HG03095 (cell line): ENCODE data around the gene PAPPA2.
"Not testable (repeated sequence)": the region's sequence is repeated elsewhere in the genome, so short reads cannot be mapped to it uniquely, and the experiment has no call there.

ENCODE experiments used
- ATAC-seq: cut with Tn5 transposase; IDR thresholded peaks from one replicate; pipeline ENCODE4 v1.9.1; 2021; ENCODE audit warnings: moderate library complexity; ENCODE audit not compliant: unreplicated experiment

The PAPPA2 gene

DNA sequence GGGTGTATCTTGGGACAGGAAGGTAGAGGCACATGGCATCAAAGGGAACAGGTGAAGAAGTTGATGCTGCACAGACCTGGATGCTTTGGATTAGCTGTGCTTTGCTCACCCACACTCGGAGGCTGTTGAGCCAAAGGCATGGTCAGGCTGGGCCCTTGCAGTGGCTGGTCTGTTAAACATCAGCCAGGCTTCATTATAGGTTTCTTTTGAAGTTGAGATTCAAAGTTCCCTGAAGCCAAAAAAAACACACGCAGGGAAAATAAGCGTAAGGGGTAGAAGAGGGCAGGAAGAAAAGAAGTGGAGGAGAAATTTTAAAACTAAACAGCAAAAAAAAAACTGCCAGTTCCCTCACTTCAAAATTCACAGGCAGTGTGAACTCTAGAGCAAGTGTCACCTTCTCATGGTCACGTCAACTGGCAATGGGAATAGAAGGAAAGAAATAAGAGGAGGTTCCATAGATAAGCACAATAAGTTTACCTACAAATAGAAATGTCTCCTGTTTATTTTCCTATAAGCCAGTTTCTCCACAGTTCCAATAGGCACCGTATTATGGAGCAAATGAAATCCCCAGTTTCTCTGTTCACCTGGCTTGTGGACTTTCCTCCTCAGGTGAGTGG is 139.5 kb downstream of the PAPPA2 start:
- ATAC-seq, result no peak

DNA sequence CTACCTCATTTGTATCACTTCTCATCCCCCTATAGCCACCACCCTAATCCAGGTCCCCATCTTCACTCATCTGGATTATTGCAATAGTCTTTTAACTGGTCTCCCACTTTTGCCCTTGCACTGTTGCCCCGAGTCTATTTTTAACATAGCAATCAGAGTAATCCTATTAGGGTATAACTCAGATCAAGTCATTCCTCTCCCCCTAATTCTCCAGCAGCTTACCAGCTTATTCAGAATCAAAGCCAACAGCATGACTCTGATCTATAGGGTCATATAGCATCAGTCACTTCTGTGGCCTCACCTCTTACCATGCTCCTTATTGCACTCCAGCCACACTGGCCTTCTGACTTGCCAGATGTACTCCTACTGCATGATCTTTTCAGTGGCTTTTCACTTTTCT is 140.7 kb downstream of the PAPPA2 start:
- no peak for ATAC-seq

DNA sequence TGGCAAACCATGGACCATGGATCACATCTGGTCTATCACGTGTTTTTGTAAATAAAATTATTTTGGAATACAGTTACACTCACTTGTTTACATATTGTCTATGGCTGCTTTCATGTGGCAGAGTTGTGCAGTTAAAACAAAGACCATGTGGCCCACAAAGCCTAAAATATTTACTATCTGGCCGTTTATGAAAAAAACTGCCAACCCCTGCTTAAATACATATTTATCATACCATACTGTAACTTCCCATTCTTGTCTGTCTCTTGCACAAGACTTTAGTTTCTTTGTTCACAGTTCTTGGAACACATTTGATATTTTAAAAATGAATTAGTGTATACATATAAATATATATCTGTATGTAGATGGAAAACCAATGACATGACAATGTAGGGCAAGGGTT is 141.5 kb downstream of the PAPPA2 start:
- ATAC-seq, result no peak

DNA sequence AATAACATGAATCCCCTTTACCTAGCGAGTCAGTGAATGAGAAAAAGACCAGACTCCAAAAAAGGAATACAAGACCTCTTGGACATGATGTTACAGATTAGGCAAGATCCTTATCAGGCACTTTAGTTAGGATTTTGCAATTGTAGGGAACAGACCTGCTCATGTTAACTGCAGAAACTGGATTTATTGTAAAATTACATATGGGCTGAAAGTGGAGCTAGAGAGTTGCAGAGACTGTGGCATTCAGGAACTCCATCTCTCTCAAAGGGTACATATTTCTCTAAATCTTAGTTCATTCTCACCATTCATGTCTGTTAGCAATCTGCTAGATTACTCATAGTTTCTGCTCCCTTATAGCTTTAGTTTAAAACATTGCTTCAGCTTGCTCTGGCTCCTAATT is 142.2 kb downstream of the PAPPA2 start:
- ATAC-seq, result no peak

DNA sequence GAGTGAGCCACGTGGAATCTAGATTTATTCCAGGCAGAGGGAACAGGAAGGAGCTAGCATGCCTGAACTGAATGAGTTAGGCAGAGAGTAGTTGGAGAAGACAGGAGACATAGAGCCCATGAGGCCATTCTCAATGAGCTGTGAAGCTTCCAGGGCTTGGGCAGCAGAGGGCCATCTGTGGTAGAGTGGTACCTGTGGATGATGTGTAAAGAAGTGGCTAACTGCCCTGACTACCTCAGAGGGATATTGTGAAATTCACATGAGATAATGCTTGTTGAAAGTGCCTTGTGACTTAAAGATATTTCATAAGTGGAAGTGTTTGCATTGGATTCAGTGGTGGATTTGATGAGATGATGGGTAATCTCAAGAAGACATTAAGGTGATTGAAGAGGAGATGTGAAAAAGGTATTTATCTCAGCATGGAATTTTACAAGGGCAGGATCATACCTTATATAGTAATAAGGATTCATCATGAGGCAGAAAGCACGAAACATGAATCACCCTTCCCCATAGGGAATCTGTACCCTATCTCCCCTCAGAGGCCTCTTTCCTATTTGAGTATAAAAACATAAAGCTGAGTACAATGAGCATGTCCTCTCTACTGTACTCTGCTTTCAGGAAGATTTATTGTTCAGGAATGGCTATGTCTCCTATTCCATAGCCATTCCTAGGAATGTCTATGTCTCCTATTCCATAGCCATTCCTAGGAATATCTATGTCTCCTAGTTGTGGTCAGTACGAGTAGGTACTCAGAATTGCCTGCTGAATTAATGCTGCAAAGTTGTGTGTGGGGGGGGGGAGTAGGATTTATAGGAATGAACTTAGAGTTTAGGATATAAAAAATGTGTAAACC is 146.8 kb downstream of the PAPPA2 start:
- ATAC-seq, result no peak

DNA sequence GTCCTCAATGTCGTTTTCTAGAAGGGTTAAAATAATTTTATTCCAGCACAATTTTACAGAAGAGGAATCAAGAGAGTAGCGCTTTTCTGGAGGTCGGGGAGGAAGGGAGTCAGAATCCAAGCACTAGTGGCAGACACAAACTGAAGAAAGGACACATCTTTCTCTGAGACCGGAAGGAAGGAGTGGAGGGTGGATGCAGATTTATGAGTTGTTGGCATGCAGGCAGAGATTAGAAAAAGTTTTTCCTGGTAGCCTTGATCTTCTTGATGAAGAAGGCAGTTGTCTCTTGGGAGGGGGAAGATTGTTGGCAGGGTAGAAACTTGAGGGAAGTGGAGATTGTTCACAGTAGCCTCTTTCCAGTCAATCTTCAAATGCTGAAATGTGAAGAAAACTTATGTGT is 149.8 kb downstream of the PAPPA2 start:
- no peak for ATAC-seq

DNA sequence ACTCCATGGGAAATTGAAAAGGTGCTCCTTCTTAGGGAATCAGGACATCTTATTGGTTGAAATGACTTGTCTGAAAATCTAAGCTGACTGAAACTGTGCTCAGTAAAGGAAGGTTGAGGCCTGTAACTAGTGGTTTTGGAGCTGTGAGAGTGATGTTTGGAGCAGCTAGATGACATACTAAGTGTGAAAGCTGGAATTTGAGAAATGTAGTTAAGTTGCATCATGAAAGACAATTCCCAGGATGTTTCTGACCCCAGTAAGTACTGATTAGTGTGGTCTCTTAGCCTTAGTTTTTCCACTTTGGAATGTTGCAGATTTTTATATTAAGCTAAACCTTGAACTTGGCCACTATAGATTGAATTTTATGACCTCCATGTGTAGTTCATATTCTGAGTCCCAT is 154.9 kb downstream of the PAPPA2 start:
- no peak for ATAC-seq

DNA sequence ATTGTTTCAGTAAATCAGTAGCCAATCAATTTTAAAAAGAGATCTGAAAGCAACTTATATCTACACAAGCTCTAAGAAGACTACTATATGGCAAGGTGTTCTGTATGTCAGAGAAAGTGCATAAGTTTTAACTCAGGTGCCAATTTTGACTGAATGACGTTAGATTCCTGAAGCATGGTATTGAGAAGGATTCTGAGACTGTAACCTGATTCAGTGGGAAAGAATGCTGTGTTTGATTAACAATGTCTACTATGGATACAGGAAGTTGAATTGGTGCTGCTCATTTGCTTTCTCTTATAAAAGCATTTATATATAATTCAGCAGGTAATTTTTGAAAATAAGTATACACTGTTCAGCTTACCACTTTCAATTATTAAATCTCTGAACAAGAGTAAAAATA is 156.3 kb downstream of the PAPPA2 start:
- no peak for ATAC-seq

DNA sequence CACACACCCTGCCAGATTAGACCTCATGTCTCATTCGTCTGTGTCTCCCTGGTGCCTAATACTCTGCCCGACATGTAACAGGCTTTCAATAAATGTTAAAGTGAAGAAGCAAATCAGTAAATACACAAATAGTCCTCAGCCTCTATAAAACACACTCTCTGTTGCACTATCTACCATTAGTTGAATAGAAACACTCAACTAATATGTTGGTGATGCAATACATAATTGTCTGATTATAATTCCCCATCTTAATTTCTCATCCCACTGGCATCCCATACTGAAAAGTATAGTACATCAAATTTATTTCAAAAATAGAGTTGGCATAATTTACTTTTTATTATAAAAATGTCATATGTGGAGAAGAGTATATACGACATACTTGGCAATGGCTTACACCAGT is 162.4 kb downstream of the PAPPA2 start:
- no peak for ATAC-seq

DNA sequence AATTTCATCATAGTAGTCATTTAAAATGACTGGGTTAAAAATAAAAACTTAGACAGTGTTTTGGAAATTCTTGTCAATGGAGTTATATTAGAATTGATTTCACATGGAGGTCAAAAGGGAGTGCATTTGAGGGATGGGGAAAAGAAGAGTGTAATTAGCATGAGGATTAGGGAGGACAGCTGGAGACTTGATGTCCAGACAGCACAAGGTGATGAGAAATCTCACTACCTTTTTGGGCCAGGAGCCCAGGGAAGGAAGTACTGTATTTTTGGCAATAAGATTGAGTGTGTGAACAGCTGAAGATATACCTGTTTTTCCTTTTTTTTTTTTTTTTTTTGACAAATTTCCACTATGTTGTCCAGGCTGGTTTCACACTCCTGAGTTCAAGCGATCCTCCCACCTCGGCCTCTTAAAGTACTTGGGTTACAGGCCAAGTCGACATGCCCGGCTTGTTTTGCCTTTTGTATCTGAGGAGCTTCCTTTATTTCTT is 163.6 kb downstream of the PAPPA2 start:
- ATAC-seq, result no peak

DNA sequence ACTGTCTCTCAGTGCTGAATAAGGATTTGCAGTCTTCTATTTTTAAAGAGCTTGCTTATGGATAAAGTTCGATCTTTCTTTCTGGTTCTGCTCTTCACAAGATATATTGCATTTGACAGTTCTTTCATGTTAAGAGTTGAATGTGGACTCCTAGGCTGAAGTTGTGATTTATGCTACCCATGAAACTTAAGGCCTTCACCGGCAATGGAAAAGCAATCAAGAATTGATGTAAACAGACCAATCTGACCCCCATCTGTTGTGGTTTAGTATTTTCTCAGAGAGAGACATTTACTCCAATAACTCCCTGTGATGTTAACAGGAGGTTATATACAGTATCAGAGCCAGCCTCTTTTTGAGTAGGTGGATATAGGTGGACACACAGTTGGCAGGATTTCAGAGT is 165.8 kb downstream of the PAPPA2 start:
- no peak for ATAC-seq

DNA sequence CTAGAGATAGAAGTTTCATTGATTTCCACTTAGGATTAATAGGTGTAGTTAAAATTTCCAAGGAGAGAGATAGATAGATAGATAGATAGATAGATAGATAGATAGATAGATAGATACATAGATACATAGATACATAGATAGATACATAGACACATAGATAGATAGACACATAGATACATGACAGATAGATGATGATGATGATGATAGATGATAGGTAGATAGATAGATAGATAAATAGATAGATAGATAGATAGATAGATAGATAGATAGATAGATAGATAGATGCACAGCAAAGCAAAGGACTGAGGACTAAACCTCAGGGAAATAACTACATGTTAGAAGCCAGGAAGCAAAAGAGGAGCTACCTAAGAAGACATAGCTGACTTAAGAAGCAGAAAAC is 171.8 kb downstream of the PAPPA2 start:
- ATAC-seq, result not testable (repeated sequence)

DNA sequence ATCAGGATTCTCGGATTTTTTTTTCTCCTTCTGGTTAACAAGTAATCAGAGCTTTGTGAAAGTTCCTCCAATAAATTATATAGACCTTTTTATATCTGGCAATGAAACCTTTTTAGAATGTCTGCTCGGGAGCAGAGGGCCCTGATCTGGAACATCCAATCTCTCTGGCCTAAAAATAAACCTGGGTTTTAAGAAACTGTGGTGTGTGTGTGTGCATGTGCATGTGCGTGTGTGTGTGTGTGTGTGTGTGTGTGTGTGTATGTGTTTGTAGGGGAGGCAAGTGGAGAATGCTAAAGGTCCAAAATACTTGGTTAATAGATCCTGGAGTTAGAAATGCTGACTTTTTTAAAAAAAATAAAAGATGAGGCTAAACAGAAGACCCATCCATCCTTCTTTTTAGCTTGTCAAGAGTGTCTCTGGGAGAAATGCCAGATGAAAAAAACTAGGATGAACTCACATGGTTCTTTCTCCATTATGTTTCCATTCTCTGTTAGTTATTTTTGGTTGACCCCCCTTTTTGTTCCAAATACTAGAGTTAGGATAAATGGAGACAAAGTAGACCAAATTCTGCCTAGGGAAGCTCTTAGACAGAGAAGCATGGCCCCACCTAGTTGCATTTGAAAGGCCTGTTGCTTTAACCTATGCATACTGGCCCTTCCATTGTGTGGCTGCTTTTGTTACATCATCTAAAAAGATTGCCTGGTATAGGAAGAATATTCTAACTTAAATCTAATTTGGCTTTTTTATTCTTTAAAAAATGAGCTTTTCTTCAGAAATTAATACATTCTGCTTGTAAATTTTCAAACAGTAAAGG is 175.9 kb downstream of the PAPPA2 start:
- no peak for ATAC-seq

DNA sequence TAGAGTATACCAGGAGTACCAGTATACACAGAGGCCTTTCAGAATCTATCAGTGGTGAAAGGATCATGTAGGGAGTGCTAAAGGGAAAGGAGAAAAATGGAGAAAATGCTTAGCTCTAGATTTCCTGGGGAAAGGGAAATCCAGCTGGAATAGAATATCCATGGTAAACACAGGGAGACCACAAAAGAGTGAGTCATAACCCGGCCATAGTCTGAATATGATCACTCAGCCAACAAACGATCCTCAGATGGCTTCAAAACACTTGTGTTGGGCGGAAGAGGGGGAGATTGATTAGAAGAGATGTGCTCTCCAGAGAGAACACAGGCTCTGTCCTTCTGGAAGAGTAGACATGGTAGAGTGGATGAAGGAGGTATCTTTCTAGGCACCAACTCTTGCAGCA is 180.6 kb downstream of the PAPPA2 start:
- no peak for ATAC-seq

DNA sequence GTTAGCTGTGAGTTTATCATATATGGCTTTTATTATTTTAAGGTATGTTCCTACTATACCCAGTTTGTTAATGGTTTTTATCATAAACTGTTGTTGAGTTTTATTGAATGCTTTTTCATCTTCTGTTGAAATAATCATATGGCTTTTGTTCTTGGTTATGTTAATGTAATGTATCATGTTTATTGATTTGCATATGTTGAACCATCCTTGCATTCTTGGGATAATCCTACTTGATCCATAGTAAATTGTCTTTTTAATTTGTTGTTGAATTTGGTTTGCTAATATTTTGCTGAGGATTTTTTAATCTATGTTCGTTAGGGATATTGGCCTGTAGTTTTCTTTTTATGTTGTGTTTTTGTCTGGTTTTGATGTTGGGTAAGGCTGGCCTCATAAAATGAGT is 185.6 kb downstream of the PAPPA2 start:
- ATAC-seq, result no peak

DNA sequence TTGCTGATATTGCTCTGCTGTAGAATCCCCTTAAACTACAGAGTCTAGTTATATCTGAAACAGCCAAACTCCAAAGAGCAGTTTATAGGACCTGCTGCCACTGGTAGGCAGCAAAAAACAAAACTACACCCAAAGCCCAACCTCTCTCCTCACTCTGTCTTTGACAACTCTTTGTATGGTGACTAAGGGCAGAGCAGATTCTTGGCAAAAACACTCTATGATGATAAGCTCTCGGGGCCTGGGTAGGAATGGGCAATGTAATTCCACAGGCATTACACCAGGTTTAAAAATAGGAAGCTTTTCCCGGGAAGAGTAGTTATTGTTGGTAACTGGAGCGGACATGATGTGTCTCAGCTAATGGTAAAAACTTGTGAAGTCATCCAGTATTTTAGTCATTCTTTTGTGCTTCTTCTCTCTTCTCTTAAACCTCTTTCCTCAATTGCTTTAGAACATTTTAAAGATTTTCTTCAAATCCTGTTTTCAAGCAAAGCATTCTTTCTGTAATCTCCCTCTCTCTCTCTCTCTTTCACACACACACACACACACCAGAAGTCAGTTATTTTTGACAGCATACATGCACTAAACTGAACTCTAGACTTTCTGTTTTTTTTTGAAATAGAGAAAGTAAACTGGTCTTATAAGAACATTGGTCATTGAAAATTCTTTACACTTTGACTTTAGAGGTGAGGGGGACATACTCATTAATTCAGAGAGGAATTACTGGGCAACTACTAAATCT is 193.5 kb downstream of the PAPPA2 start:
- ATAC-seq, result no peak

DNA sequence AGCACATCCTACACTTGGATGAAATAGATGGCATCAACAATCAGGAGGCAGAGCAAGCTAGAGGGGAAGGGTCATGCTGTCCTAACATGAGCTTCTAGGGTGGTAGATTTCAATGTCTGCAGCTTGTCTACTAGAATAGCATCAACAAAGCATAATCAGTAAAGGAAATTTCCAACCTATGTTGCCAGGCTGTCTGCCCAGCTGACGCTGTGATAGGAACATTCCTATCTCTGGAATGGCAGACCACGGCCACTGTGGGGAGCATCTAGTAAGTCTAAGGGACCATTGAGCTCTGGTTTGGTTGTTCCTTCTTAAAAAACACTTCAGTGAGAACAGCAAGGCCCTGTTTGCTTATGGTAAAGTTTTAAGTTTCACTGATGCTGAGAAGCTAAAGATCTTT is 206.8 kb downstream of the PAPPA2 start:
- no peak for ATAC-seq

DNA sequence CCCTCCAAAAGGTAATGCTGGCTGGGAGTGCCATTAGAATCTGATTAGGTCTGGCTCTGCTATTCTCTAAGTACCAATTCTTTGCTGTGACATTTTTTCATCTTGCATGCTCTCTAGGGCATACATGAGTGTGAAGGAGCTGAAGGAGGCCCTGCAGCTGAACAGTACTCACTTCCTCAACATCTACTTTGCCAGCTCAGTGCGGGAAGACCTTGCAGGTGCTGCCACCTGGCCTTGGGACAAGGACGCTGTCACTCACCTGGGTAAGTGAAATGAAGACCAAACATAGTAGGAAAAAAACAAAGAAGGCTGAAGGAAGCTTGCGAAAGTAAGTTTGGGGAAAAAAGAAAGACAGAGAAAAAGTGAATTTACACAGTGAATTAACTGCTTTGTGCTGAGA is 207.9 kb downstream of the PAPPA2 start:
- ATAC-seq, result no peak

DNA sequence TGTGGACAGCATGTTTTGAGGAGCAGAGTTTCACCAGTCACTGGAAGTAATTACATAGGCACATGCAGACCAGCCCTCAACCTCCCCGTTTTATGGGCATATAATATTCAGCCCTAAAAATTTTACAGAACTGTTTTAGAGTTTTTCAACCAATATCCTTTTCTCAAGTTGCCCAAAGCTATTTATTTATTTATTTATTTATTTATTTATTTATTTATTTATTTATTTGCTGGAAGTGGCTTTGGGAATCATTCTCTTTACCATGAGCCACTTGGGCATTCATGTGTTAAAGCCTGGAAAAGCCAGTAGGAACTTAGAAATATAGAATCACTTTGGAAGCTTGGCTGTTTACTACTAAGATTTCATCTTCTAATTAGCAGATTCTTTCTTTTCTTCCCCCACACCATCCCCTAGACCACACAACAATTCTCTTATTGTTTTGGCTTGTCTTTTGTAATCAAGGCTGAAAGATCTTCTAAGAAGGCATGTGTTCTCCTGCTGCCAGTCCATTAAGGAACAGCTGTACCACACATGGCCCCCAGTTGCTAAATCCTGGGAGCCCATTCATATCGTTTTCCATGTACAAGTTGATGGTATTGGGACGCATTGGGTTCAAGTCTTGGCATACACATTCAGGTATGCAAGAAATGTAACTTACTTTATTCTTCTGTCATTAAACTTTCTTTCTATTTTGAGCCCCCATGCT is 220.0 kb downstream of the PAPPA2 start:
- no peak for ATAC-seq
